Right atrium auricular region (tissue), 2 donors: ENCODE results near the gene SNX7. TPM values are rescaled to one million over a fixed set of nuclear protein-coding genes. Genes with fewer than 3 reads are reported as not detected.

ENCODE experiments used
- DNase-seq: peaks from one replicate; pipeline ENCODE4 v3.0.0-alpha.2; 2019; ENCODE audit warnings: low spot score
- H3K27ac ChIP-seq, 2 donors: fragments of 200-600 bp; sonication (generic); 1 replicate in 1 of 2; 2 replicates in 1 of 2; pipeline ENCODE4 v1.5.1; 2016 to 2019
- H3K27me3 ChIP-seq, 2 donors: fragments of 200-600 bp; sonication (generic); one replicate each; pipeline versions ENCODE4 v1.5.1 to v1.6.0; 2017 to 2019
- H3K36me3 ChIP-seq: fragments of 200-600 bp; sonication (generic); one replicate; pipeline ENCODE4 v1.5.1; 2016
- H3K4me1 ChIP-seq, 2 donors: fragments of 200-600 bp; sonication (generic); one replicate each; pipeline versions ENCODE4 v1.5.1 to v1.6.0; 2017 to 2019
- H3K4me3 ChIP-seq, 2 donors: fragments of 200-600 bp; sonication (generic); 1 replicate in 1 of 2; 2 replicates in 1 of 2; pipeline ENCODE4 v1.5.1; 2017 to 2019; ENCODE audit warnings: mild to moderate bottlenecking in 1 of 2, moderate library complexity in 1 of 2
- H3K9me3 ChIP-seq, 2 donors: fragments of 200-600 bp; sonication (generic); one replicate each; pipeline ENCODE4 v1.5.1; 2019
- total RNA-seq, 2 donors: library from RNA; depleted of rRNA; stranded (reverse); fragments of >200 nt; gene quantifications; one replicate each; pipeline ENCODE4 v1.1.0, GENCODE V29; 2016
- TF ChIP-seq, protein P1 (sequence below), 2 donors: fragments of 200-600 bp; sonication (generic); IDR thresholded peaks; one replicate each; pipeline ENCODE4 v1.5.1; 2019; ENCODE audit warnings: antibody characterized with exemption in 2 of 2

The SNX7 gene
- total RNA-seq, 2 donors from 2014 or later, result 17.7 to 25.0 TPM

- DNase-seq, result no peak
- Histone ChIP-seq H3K4me3 (no peak overlapping the region), H3K9me3 (no peaks in the 10 kb centered on the region), H3K4me1 (no peaks in the 10 kb centered on the region), H3K27me3 (no peaks in the 10 kb centered on the region), H3K27ac (no peak overlapping the region), H3K36me3 (no peaks in the 10 kb centered on the region)
- TF ChIP-seq, protein P1, sequence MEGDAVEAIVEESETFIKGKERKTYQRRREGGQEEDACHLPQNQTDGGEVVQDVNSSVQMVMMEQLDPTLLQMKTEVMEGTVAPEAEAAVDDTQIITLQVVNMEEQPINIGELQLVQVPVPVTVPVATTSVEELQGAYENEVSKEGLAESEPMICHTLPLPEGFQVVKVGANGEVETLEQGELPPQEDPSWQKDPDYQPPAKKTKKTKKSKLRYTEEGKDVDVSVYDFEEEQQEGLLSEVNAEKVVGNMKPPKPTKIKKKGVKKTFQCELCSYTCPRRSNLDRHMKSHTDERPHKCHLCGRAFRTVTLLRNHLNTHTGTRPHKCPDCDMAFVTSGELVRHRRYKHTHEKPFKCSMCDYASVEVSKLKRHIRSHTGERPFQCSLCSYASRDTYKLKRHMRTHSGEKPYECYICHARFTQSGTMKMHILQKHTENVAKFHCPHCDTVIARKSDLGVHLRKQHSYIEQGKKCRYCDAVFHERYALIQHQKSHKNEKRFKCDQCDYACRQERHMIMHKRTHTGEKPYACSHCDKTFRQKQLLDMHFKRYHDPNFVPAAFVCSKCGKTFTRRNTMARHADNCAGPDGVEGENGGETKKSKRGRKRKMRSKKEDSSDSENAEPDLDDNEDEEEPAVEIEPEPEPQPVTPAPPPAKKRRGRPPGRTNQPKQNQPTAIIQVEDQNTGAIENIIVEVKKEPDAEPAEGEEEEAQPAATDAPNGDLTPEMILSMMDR (IDR thresholded peaks at IDR 0.05), result no peak
These were observed 71.7 kb downstream of the SNX7 start for GRCh38 chr1:98732985-98733781.

- Histone ChIP-seq H3K9me3 (no peaks in the 10 kb centered on the region), H3K4me1 (no peaks in the 10 kb centered on the region), H3K4me3 (no peak overlapping the region), H3K27ac (no peak overlapping the region), H3K36me3 (no peaks in the 10 kb centered on the region), H3K27me3 (no peaks in the 10 kb centered on the region)
- DNase-seq, result no peak
- TF ChIP-seq, protein P1 (IDR thresholded peaks at IDR 0.05), result no peak
These were observed 72.2 kb downstream of the SNX7 start for GRCh38 chr1:98733782-98734112.

GRCh38 chr1:98735756-98736155, 74.2 kb downstream of the SNX7 start:
- Histone ChIP-seq H3K9me3 (no peaks in the 10 kb centered on the region), H3K4me3 (no peak overlapping the region), H3K36me3 (no peaks in the 10 kb centered on the region), H3K4me1 (no peaks in the 10 kb centered on the region), H3K27ac (no peak overlapping the region), H3K27me3 (no peaks in the 10 kb centered on the region)
- DNase-seq, result no peak
- TF ChIP-seq, protein P1 (IDR thresholded peaks at IDR 0.05), result no peak

- no peak overlapping the region for H3K4me3 ChIP-seq
- H3K4me1 ChIP-seq, result no peaks in the 10 kb centered on the region
- no peaks in the 10 kb centered on the region for H3K36me3 ChIP-seq
- no peaks in the 10 kb centered on the region for H3K9me3 ChIP-seq
- TF ChIP-seq, protein P1 (IDR thresholded peaks at IDR 0.05), result no peak
- no peak overlapping the region for H3K27ac ChIP-seq
- DNase-seq, result no peak
- no peaks in the 10 kb centered on the region for H3K27me3 ChIP-seq
These were observed 76.3 kb downstream of the SNX7 start for GRCh38 chr1:98737835-98738234.

DNA sequence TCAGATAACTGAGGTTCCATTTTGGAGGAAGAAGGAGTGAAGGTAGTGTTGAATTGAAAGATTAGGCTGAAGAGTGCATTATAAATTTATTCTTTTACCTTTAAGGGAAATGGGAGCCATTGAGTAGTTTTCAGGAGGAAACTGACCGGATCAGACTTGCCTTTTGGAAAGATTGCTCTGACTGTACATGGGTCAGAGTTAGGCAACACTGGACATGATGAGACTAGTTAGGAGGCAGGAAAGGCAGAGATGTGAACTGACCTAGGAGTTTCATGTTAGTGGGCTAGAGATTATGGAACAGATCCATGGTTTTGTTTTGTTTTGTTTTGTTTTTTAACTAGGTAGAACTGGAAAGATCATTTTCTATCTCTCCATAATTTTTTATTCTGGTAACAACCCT, 78.2 kb downstream of the SNX7 start:
- no peaks in the 10 kb centered on the region for H3K4me1 ChIP-seq
- no peaks in the 10 kb centered on the region for H3K9me3 ChIP-seq
- H3K4me3 ChIP-seq, result no peak overlapping the region
- H3K36me3 ChIP-seq, result no peaks in the 10 kb centered on the region
- DNase-seq, result no peak
- no peaks in the 10 kb centered on the region for H3K27me3 ChIP-seq
- H3K27ac ChIP-seq, result no peak overlapping the region
- TF ChIP-seq, protein P1 (IDR thresholded peaks at IDR 0.05), result no peak

- H3K36me3 ChIP-seq, result no peaks in the 10 kb centered on the region
- H3K9me3 ChIP-seq, result no peaks in the 10 kb centered on the region
- H3K4me3 ChIP-seq, result no peak overlapping the region
- H3K27me3 ChIP-seq, result no peaks in the 10 kb centered on the region
- no peaks in the 10 kb centered on the region for H3K4me1 ChIP-seq
- DNase-seq, result no peak
- H3K27ac ChIP-seq, result no peak overlapping the region
- TF ChIP-seq, protein P1 (IDR thresholded peaks at IDR 0.05), result no peak
These were observed 79.6 kb downstream of the SNX7 start for GRCh38 chr1:98741164-98741563.
